Thoracic aorta (tissue), 2 donors: ENCODE results near the gene KLHDC3. TPM values are rescaled to one million over a fixed set of nuclear protein-coding genes. Genes with fewer than 3 reads are reported as not detected.
"Not testable (repeated sequence)": the region's sequence is repeated elsewhere in the genome, so short reads cannot be mapped to it uniquely, and the experiment has no call there.

Experiments
- ATAC-seq: fragments of 150-250 bp; one replicate; pipeline ENCODE4 v1.8.0; 2017; ENCODE audit warnings: low read depth; ENCODE audit not compliant: insufficient number of reproducible peaks, low FRiP score
- DNase-seq: peaks from one replicate; pipeline ENCODE4 v3.0.0-alpha.2; 2020; ENCODE audit warnings: low spot score
- H3K27ac ChIP-seq, 2 donors: fragments of 200-600 bp; sonication (generic); 1 replicate in 1 of 2; 2 replicates in 1 of 2; pipeline ENCODE4 v1.5.1; 2016; ENCODE audit warnings: mild to moderate bottlenecking in 2 of 2, moderate library complexity in 2 of 2
- H3K27me3 ChIP-seq: fragments of 200-600 bp; sonication (generic); replicated peaks from 2 replicates; pipeline ENCODE4 v1.6.0; 2016; ENCODE audit warnings: mild to moderate bottlenecking; ENCODE audit not compliant: insufficient read depth
- H3K36me3 ChIP-seq: fragments of 200-600 bp; sonication (generic); one replicate; pipeline ENCODE4 v1.5.1; 2016
- H3K4me1 ChIP-seq, 2 donors: fragments of 200-600 bp; sonication (generic); 1 replicate in 1 of 2; 2 replicates in 1 of 2; pipeline versions ENCODE4 v1.5.1 to v1.6.0; 2016; ENCODE audit warnings: low read depth in 2 of 2, mild to moderate bottlenecking in 1 of 2; ENCODE audit not compliant: control insufficient read depth in 1 of 2
- H3K4me3 ChIP-seq: fragments of 200-600 bp; sonication (generic); 2 replicates; pipeline ENCODE4 v1.5.1; 2016; ENCODE audit warnings: mild to moderate bottlenecking
- H3K9me3 ChIP-seq: fragments of 200-600 bp; sonication (generic); 2 replicates; pipeline ENCODE4 v1.5.1; 2016
- CTCF ChIP-seq: fragments of 200-600 bp; sonication (generic); IDR thresholded peaks from one replicate; pipeline ENCODE4 v1.5.1; 2019; ENCODE audit warnings: antibody characterized with exemption
- total RNA-seq, 2 donors: library from RNA; depleted of rRNA; stranded (reverse); fragments of >200 nt; gene quantifications; one replicate each; pipeline versions ENCODE4 v1.1.0 to v1.2.3, GENCODE V29; 2016

The KLHDC3 gene
- total RNA-seq, 2 donors from 2014 or later, result 87.3 to 105 TPM

DNA sequence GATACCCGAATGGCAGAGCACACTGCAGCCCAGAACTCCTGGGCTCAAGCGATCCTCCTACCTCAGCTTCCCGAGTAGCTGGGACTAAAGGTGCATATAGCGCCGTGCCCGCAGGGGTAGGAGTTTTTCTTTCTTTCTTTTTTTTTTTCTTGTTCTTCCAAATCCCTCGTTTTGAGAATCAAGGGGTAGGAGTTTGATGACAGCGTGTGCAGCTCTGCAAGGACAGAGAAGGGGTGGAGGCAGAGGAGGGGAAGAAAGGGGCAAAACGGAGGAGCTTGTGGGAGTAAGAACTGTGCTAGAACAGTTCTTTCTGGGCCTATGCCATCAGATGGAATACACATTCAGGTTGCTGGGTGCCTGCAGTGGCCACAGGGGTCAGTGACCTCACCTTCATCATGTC lies 22.7 kb downstream of the KLHDC3 start:
- no peak for ATAC-seq
- no peak for TF ChIP-seq CTCF
- Histone ChIP-seq H3K4me3 (no peak overlapping the region), H3K27me3 (no peaks in the 10 kb centered on the region), H3K9me3 (no peaks in the 10 kb centered on the region), H3K36me3 (peaks cover 31% of the 10 kb centered on the region), H3K27ac (no peak overlapping the region), H3K4me1 (no peaks in the 10 kb centered on the region)
- DNase-seq, result no peak

GRCh38 chr6:43037197-43037596 lies 23.1 kb downstream of the KLHDC3 start:
- no peaks in the 10 kb centered on the region for H3K9me3 ChIP-seq
- H3K4me3 ChIP-seq, result no peak overlapping the region
- no peak for TF ChIP-seq CTCF
- H3K27ac ChIP-seq, result no peak overlapping the region
- no peaks in the 10 kb centered on the region for H3K27me3 ChIP-seq
- peaks cover 31% of the 10 kb centered on the region for H3K36me3 ChIP-seq
- DNase-seq (no peak), ATAC-seq (no peak)
- H3K4me1 ChIP-seq, result no peaks in the 10 kb centered on the region

- ATAC-seq, result no peak
- Histone ChIP-seq H3K27ac (no peak overlapping the region), H3K36me3 (peaks cover 35% of the 10 kb centered on the region), H3K9me3 (no peaks in the 10 kb centered on the region), H3K4me3 (no peak overlapping the region), H3K27me3 (no peaks in the 10 kb centered on the region), H3K4me1 (no peaks in the 10 kb centered on the region)
- DNase-seq, result no peak
- no peak for TF ChIP-seq CTCF
Measured at GRCh38 chr6:43037706-43038105, 23.7 kb downstream of the KLHDC3 start.

- H3K9me3 ChIP-seq, result no peaks in the 10 kb centered on the region
- no peaks in the 10 kb centered on the region for H3K27me3 ChIP-seq
- ATAC-seq (no peak), DNase-seq (no peak)
- no peak overlapping the region for H3K4me3 ChIP-seq
- no peak overlapping the region for H3K27ac ChIP-seq
- no peaks in the 10 kb centered on the region for H3K4me1 ChIP-seq
- H3K36me3 ChIP-seq, result peaks cover 44% of the 10 kb centered on the region
- TF ChIP-seq CTCF, result no peak
Measured at GRCh38 chr6:43038727-43039126, 24.7 kb downstream of the KLHDC3 start.

DNA sequence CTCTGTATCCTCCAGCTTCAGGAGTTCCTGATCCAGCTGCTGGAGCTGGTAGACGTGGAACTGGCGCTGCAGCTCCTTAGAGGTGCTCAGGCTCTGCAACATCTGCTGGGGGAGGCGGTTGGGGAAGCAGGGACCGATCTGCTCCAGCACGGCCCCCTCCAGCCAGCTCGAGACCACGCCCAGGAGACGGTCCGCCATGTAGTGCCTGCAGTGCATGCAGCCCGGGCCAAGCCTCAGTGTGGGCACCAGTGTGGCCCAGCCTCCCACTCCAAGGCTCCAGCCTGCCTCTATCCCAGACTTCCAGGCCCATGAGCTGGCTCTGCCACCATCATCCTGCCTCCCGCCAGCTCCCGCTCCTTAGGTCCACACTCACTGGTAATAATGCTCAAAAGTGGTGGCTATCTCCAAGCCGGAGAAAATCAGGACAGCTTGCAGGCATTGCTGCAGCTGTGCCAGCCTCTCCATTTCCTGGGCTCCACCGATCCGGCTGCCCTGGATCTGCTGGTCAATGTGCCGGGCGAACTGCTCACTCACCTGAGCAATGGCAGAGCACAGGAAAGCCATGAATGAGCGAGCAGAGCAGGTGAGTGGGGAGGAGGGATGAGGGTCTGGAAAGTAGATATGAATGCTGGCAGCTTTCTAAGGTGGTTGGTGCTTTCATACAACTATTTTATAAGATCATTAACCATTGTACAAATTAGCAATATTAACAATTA lies 26.7 kb downstream of the KLHDC3 start:
- H3K36me3 ChIP-seq, result peaks cover 45% of the 10 kb centered on the region
- H3K4me1 ChIP-seq, result no peaks in the 10 kb centered on the region
- H3K9me3 ChIP-seq, result no peaks in the 10 kb centered on the region
- H3K27me3 ChIP-seq, result no peaks in the 10 kb centered on the region
- ATAC-seq (no peak), DNase-seq (no peak)
- no peak for TF ChIP-seq CTCF
- no peak overlapping the region for H3K27ac ChIP-seq
- no peak overlapping the region for H3K4me3 ChIP-seq

DNA sequence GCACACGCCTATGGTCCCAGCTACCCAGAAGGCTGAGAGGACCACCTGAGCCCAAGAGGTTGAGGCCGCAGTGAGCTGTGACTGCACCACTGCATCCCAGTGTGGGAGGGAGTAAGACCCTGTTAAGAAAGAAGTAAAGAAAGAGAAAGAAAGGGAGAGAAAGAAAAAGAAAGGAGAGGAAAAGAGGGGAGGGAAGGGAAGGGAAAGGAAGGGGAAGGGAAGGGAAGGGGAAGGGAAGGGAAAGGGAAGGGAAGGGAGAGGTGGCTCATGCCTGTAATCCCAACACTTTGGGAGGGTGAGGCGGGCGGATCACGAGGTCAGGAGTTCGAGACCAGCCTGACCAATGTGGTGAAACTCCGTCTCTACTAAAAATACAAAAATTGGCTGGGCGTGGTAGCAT lies 27.4 kb downstream of the KLHDC3 start:
- not testable (repeated sequence) for ATAC-seq, H3K4me1 ChIP-seq, DNase-seq, H3K9me3 ChIP-seq, H3K4me3 ChIP-seq, H3K27ac ChIP-seq, H3K27me3 ChIP-seq
- H3K36me3 ChIP-seq, result peaks cover 48% of the 10 kb centered on the region
